Gastrocnemius medialis (tissue), 4 donors: Measurements from ENCODE around the gene TRIM37.

ENCODE experiments used
- CTCF ChIP-seq, 5 experiments: fragments of 450-650 bp in 3 of 5; fragments of 200-600 bp in 2 of 5; sonication (generic) in 2 of 5; IDR thresholded peaks in 4 of 5; conservative IDR thresholded peaks in 1 of 5; 1 replicate in 4 of 5; 2 replicates in 1 of 5; pipeline ENCODE4 v1.5.1; 2016 to 2019; ENCODE audit warnings: antibody characterized with exemption in 5 of 5, mild to moderate bottlenecking in 3 of 5, moderate library complexity in 3 of 5
- POLR2A ChIP-seq, 2 donors: fragments of 450-650 bp; IDR thresholded peaks; one replicate each; pipeline ENCODE4 v1.6.1; 2017; ENCODE audit warnings: antibody characterized with exemption in 2 of 2, mild to moderate bottlenecking in 2 of 2, moderate library complexity in 2 of 2

GRCh38 chr17:59111539-59111938 is 4.9 kb upstream of the TRIM37 start:
- TF ChIP-seq CTCF (IDR thresholded peaks at IDR 0.05 in 4 of 5, conservative IDR thresholded peaks at IDR 0.05 in 1 of 5) (no peak), POLR2A (IDR thresholded peaks at IDR 0.05) (no peak)
